HepG2 (cell line): ENCODE measurements around the gene GPC6. TPM values are rescaled to one million over a fixed set of nuclear protein-coding genes. Genes with fewer than 3 reads are reported as not detected.

ENCODE experiments used
- ATF3 ChIP-seq: sonication (generic); formaldehyde crosslinking; IDR thresholded peaks from 2 replicates; pipeline ENCODE4 v1.4.0; 2020; ENCODE audit warnings: missing genetic modification reagents
- CC2D1A ChIP-seq: sonication (generic); formaldehyde crosslinking; IDR thresholded peaks from 2 replicates; pipeline ENCODE4 v1.8.1; 2023; ENCODE audit warnings: mild to moderate bottlenecking, missing genetic modification reagents
- CEBPG ChIP-seq: IDR thresholded peaks from 2 replicates; pipeline ENCODE4 v1.6.1; 2016
- CHD4 ChIP-seq: fragments of 200-600 bp; sonication (generic); IDR thresholded peaks from 2 replicates; pipeline ENCODE4 v1.7.0; 2017; ENCODE audit warnings: mild to moderate bottlenecking, low read length, borderline replicate concordance
- FOXK1 ChIP-seq: sonication (generic); formaldehyde crosslinking; IDR thresholded peaks from 2 replicates; pipeline ENCODE4 v1.4.0; 2020; ENCODE audit warnings: low read depth, missing genetic modification reagents, borderline replicate concordance
- FOXK2 ChIP-seq: fragments of 450-650 bp; IDR thresholded peaks from 2 replicates; pipeline ENCODE4 v1.6.1; 2016
- HNRNPK ChIP-seq: fragments of 200-400 bp; formaldehyde crosslinking; IDR thresholded peaks from 2 replicates; pipeline ENCODE4 v1.6.1; 2018; ENCODE audit warnings: low read length, low read depth, moderate library complexity, mild to moderate bottlenecking; ENCODE audit not compliant: poor library complexity, severe bottlenecking
- HNRNPL ChIP-seq: fragments of 200-400 bp; formaldehyde crosslinking; IDR thresholded peaks from 2 replicates; pipeline ENCODE4 v1.6.1; 2017; ENCODE audit warnings: mild to moderate bottlenecking, low read depth, low read length
- NFRKB ChIP-seq: fragments of 450-650 bp; IDR thresholded peaks from 2 replicates; pipeline ENCODE4 v1.6.1; 2017
- NR2F1 ChIP-seq, 2 experiments: fragments of 450-650 bp in 1 of 2; formaldehyde crosslinking in 1 of 2; IDR thresholded peaks; 2 replicates each; pipeline versions ENCODE4 v1.5.0 to v1.6.1; 2016 to 2020; ENCODE audit warnings: mild to moderate bottlenecking in 1 of 2, missing compliant biosample characterization in 1 of 2, missing genetic modification reagents in 1 of 2, moderate library complexity in 1 of 2
- RFX5 ChIP-seq: IDR thresholded peaks from 2 replicates; pipeline ENCODE4 v1.6.1; 2011; ENCODE audit warnings: low read depth, low read length, improper control_type of control experiment
- SIX4 ChIP-seq: sonication (generic); formaldehyde crosslinking; IDR thresholded peaks from 2 replicates; pipeline ENCODE4 v1.4.0; 2020; ENCODE audit warnings: missing genetic modification reagents
- SUZ12 ChIP-seq: fragments of 150-350 bp; IDR thresholded peaks from 2 replicates; pipeline ENCODE4 v1.6.1; 2014; ENCODE audit warnings: low read depth, low read length
- TARDBP ChIP-seq: sonication (generic); formaldehyde crosslinking; IDR thresholded peaks from 2 replicates; pipeline ENCODE4 v1.8.0; 2022; ENCODE audit warnings: mild to moderate bottlenecking, missing genetic modification reagents
- ZBTB42 ChIP-seq: sonication (generic); formaldehyde crosslinking; IDR thresholded peaks from 2 replicates; pipeline ENCODE4 v1.5.0; 2020; ENCODE audit warnings: mild to moderate bottlenecking, missing genetic modification reagents
- ZFP36L1 ChIP-seq: sonication (generic); formaldehyde crosslinking; IDR thresholded peaks from 2 replicates; pipeline ENCODE4 v1.8.0; 2022; ENCODE audit warnings: mild to moderate bottlenecking, missing genetic modification reagents, moderate library complexity
- ZFP41 ChIP-seq: sonication (generic); formaldehyde crosslinking; IDR thresholded peaks from 2 replicates; pipeline ENCODE4 v1.4.0; 2020; ENCODE audit warnings: mild to moderate bottlenecking, missing genetic modification reagents, borderline replicate concordance
- ZFX ChIP-seq: sonication (generic); formaldehyde crosslinking; IDR thresholded peaks from 2 replicates; pipeline ENCODE4 v1.4.0; 2020; ENCODE audit warnings: mild to moderate bottlenecking, low read depth, missing genetic modification reagents, moderate library complexity
- ZNF484 ChIP-seq: sonication (generic); formaldehyde crosslinking; IDR thresholded peaks from 2 replicates; pipeline ENCODE4 v1.5.1; 2020; ENCODE audit warnings: mild to moderate bottlenecking, low read depth, missing genetic modification reagents, borderline replicate concordance
- ZNF556 ChIP-seq: sonication (generic); formaldehyde crosslinking; IDR thresholded peaks from 2 replicates; pipeline ENCODE4 v1.4.0; 2020; ENCODE audit warnings: mild to moderate bottlenecking, missing genetic modification reagents, borderline replicate concordance
- polyA plus RNA-seq, 8 experiments: library from polyadenylated mRNA; depleted of rRNA in 3 of 8; stranded (reverse) in 7 of 8; unstranded in 1 of 8; fragments of >200 nt; fragmentation: Illumina TruSeq in 4 of 8; extraction: Trizol in 4 of 8; gene quantifications; 2 replicates each; pipeline versions ENCODE4 v1.2.1 to v1.2.3, GENCODE V29; 2011 to 2016; ENCODE audit warnings: low read depth in 4 of 8, missing spikeins in 1 of 8, mixed read lengths in 1 of 8; ENCODE audit not compliant: insufficient read depth in 1 of 8
- total RNA-seq, 5 experiments: library from RNA; depleted of rRNA; stranded (reverse); fragments of >200 nt; fragmentation: Illumina TruSeq; extraction: Trizol; gene quantifications; 2 replicates each; pipeline ENCODE4 v1.2.3, GENCODE V29; 2016; ENCODE audit warnings: low read depth in 1 of 5
- TF ChIP-seq, protein P1 (sequence below): sonication (generic); formaldehyde crosslinking; IDR thresholded peaks from 2 replicates; pipeline ENCODE4 v1.4.0; 2020; ENCODE audit warnings: missing genetic modification reagents
- TF ChIP-seq, protein P2 (sequence below): sonication (generic); formaldehyde crosslinking; IDR thresholded peaks from 2 replicates; pipeline ENCODE4 v1.5.0; 2020; ENCODE audit warnings: mild to moderate bottlenecking, missing genetic modification reagents
- TF ChIP-seq, protein P3 (sequence below): IDR thresholded peaks from 2 replicates; pipeline ENCODE4 v1.6.1; 2016; ENCODE audit warnings: missing compliant biosample characterization, missing genetic modification reagents, borderline replicate concordance
- TF ChIP-seq, protein P4 (sequence below): sonication (generic); formaldehyde crosslinking; IDR thresholded peaks from 2 replicates; pipeline ENCODE4 v1.4.0; 2020; ENCODE audit warnings: missing genetic modification reagents, mild to moderate bottlenecking, borderline replicate concordance

GPC6 gene
- total and polyA plus RNA-seq, 2 of the 13 experiments (the other 11 are each of a cell fraction or from before 2014, with no cell fraction given), result 24.5 to 33.9 TPM

DNA sequence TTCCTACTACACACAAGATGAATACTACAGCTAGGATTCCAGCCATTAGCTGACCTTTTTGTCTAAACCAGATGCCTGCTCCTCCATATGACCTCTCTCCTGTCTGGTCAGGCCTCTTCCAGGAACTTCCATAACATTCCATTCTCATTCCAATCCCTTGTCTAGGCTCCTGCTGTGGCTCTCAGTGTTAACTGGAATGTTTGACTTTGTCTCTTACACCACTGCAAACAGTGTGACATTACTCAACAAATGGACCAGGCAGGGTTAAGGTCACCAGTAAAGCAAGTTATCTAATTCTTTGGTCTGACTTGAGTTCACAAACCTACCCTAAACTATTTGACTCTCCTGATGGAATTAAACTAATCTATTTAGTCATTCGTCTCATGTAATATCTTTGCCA lies 2.1 kb upstream of the GPC6 start (continued):
- TF ChIP-seq, protein P1, sequence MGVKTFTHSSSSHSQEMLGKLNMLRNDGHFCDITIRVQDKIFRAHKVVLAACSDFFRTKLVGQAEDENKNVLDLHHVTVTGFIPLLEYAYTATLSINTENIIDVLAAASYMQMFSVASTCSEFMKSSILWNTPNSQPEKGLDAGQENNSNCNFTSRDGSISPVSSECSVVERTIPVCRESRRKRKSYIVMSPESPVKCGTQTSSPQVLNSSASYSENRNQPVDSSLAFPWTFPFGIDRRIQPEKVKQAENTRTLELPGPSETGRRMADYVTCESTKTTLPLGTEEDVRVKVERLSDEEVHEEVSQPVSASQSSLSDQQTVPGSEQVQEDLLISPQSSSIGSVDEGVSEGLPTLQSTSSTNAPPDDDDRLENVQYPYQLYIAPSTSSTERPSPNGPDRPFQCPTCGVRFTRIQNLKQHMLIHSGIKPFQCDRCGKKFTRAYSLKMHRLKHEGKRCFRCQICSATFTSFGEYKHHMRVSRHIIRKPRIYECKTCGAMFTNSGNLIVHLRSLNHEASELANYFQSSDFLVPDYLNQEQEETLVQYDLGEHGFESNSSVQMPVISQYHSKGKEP (CRISPR knock-in tag), result 0 out of 2 replicates have a peak, but pooled peaks have one; percentile 16
- TF ChIP-seq CEBPG (CRISPR knock-in tag), result peak; percentile 96
- no peak for TF ChIP-seq ZBTB42
- TF ChIP-seq NFRKB, result no peak
- TF ChIP-seq, protein P2, sequence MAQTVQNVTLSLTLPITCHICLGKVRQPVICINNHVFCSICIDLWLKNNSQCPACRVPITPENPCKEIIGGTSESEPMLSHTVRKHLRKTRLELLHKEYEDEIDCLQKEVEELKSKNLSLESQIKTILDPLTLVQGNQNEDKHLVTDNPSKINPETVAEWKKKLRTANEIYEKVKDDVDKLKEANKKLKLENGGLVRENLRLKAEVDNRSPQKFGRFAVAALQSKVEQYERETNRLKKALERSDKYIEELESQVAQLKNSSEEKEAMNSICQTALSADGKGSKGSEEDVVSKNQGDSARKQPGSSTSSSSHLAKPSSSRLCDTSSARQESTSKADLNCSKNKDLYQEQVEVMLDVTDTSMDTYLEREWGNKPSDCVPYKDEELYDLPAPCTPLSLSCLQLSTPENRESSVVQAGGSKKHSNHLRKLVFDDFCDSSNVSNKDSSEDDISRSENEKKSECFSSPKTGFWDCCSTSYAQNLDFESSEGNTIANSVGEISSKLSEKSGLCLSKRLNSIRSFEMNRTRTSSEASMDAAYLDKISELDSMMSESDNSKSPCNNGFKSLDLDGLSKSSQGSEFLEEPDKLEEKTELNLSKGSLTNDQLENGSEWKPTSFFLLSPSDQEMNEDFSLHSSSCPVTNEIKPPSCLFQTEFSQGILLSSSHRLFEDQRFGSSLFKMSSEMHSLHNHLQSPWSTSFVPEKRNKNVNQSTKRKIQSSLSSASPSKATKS (CRISPR knock-in tag), result no peak
- TF ChIP-seq ATF3, result peak; percentile 89
- TF ChIP-seq ZFX, result peak; percentile 53
- no peak for TF ChIP-seq CC2D1A (CRISPR knock-in tag)
- TF ChIP-seq FOXK2, result no peak
- peak; percentile 90 for TF ChIP-seq TARDBP (CRISPR knock-in tag)
- TF ChIP-seq ZFP41 (CRISPR knock-in tag), result no peak
- TF ChIP-seq ZNF556 (CRISPR knock-in tag), result peak; percentile 63; the same call in 1 of the 2 replicates
- TF ChIP-seq, protein P3, sequence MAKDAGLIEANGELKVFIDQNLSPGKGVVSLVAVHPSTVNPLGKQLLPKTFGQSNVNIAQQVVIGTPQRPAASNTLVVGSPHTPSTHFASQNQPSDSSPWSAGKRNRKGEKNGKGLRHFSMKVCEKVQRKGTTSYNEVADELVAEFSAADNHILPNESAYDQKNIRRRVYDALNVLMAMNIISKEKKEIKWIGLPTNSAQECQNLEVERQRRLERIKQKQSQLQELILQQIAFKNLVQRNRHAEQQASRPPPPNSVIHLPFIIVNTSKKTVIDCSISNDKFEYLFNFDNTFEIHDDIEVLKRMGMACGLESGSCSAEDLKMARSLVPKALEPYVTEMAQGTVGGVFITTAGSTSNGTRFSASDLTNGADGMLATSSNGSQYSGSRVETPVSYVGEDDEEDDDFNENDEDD (CRISPR knock-in tag), result peak; percentile 47; the same call in 1 of the 2 replicates
- TF ChIP-seq ZNF484 (CRISPR knock-in tag), result no peak
- TF ChIP-seq HNRNPL, result no peak
- TF ChIP-seq FOXK1 (CRISPR knock-in tag), result peak; percentile 99
- peak; percentile 99 for TF ChIP-seq NR2F1 (CRISPR knock-in tag; IDR thresholded peaks at IDR 0.05)
- TF ChIP-seq, protein P4, sequence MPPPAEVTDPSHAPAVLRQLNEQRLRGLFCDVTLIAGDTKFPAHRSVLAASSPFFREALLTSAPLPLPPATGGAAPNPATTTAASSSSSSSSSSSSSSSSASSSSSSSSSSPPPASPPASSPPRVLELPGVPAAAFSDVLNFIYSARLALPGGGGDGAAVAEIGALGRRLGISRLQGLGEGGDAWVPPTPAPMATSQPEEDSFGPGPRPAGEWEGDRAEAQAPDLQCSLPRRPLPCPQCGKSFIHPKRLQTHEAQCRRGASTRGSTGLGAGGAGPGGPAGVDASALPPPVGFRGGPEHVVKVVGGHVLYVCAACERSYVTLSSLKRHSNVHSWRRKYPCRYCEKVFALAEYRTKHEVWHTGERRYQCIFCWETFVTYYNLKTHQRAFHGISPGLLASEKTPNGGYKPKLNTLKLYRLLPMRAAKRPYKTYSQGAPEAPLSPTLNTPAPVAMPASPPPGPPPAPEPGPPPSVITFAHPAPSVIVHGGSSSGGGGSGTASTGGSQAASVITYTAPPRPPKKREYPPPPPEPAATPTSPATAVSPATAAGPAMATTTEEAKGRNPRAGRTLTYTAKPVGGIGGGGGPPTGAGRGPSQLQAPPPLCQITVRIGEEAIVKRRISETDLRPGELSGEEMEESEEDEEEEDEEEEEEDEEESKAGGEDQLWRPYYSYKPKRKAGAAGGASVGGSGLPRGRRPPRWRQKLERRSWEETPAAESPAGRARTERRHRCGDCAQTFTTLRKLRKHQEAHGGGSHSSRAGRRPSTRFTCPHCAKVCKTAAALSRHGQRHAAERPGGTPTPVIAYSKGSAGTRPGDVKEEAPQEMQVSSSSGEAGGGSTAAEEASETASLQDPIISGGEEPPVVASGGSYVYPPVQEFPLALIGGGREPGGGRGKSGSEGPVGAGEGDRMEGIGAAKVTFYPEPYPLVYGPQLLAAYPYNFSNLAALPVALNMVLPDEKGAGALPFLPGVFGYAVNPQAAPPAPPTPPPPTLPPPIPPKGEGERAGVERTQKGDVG (CRISPR knock-in tag), result no peak
- no peak for TF ChIP-seq SUZ12
- TF ChIP-seq CHD4, result no peak
- peak; percentile 93; the same call in 1 of the 2 replicates for TF ChIP-seq ZFP36L1 (CRISPR knock-in tag)
- TF ChIP-seq HNRNPK, result no peak
- TF ChIP-seq RFX5, result no peak
- TF ChIP-seq SIX4 (CRISPR knock-in tag), result peak; percentile 91
